Vagina (tissue), 2 donors: ENCODE measurements around the gene ARCN1. TPM values are rescaled to one million over a fixed set of nuclear protein-coding genes. Genes with fewer than 3 reads are reported as not detected.
A peak's percentile ranks its signal among the peaks of the same experiment; 100 is the strongest.

ENCODE experiments used
- DNase-seq, 2 donors: peaks; one replicate each; pipeline ENCODE4 v3.0.0-alpha.2; 2017; ENCODE audit errors: extremely low spot score in 2 of 2
- H3K27ac ChIP-seq: fragments of 200-600 bp; sonication (generic); one replicate; pipeline ENCODE4 v1.5.1; 2019
- H3K27me3 ChIP-seq: fragments of 200-600 bp; sonication (generic); one replicate; pipeline ENCODE4 v1.5.1; 2019
- H3K36me3 ChIP-seq, 2 donors: fragments of 200-600 bp; sonication (generic); one replicate each; pipeline ENCODE4 v1.5.1; 2017 to 2019
- H3K4me1 ChIP-seq: fragments of 200-600 bp; sonication (generic); one replicate; pipeline ENCODE4 v1.5.1; 2019
- H3K4me3 ChIP-seq, 2 donors: fragments of 200-600 bp; sonication (generic); 1 replicate in 1 of 2; 2 replicates in 1 of 2; pipeline ENCODE4 v1.5.1; 2016 to 2019
- H3K9me3 ChIP-seq: fragments of 200-600 bp; sonication (generic); one replicate; pipeline ENCODE4 v1.5.1; 2019
- POLR2A ChIP-seq, 2 donors: fragments of 450-650 bp; IDR thresholded peaks; one replicate each; pipeline ENCODE4 v1.6.1; 2017; ENCODE audit warnings: antibody characterized with exemption in 2 of 2, mild to moderate bottlenecking in 2 of 2, moderate library complexity in 2 of 2
- POLR2AphosphoS5 ChIP-seq, 2 donors: sonication (generic); formaldehyde crosslinking; IDR thresholded peaks; one replicate each; pipeline ENCODE4 v1.9.0; 2017; ENCODE audit warnings: antibody characterized with exemption in 2 of 2, mild to moderate bottlenecking in 2 of 2, low read depth in 1 of 2; ENCODE audit not compliant: insufficient read depth in 1 of 2
- intact Hi-C: fragments of 100-400 bp; cut with DNase I; formaldehyde crosslinking; loops from one replicate; pipeline ENCODE4 v1.15.1; 2023
- total RNA-seq: library from RNA; depleted of rRNA; stranded (reverse); fragments of >200 nt; gene quantifications from one replicate; pipeline ENCODE4 v1.2.3, GENCODE V29; 2016
- TF ChIP-seq, protein P1 (sequence below), 3 experiments: fragments of 450-650 bp in 2 of 3; fragments of 200-600 bp in 1 of 3; sonication (generic) in 1 of 3; IDR thresholded peaks; one replicate each; pipeline ENCODE4 v1.5.1; 2017 to 2019; ENCODE audit warnings: antibody characterized with exemption in 3 of 3, mild to moderate bottlenecking in 2 of 3, moderate library complexity in 2 of 3

ARCN1 gene
- total RNA-seq, 1 donor from 2014 or later = 78.6 TPM

DNA sequence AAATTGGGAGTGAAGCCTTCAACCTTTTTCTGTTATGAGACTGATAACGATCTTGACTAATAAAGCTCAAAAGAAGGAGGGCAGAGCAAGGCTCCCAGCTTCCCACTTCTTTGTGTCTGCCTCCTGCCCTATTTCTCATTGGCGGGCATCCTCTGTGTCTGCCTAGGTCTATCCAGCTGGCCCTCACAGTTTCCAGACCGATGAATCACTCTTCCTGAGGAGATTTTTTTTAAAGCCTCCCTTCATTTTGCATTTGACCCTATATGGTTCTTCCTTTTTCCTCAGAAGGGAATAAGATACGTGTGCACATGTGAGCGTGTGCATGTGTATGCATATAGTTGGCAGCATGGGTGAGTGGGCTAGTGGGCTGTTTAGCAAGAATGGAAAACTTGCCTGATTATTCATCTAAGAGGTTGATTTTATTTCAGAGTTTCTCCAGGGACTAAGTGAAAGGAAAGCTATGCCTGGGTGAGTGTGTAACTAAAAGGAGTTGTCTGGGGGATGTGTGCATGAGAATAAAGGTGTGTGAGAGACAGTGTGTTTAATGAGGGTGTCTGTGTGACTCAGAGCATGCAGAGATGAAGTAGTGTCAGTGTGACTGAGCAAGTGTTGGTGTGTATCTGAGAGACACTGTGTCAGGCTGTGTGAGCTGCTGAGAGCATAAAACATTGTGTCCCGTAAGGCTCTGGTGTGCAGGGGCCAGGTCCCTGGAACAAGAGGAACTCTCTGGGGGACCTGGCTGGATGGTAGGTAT is 47.4 kb downstream of the ARCN1 start:
- H3K27ac ChIP-seq = peak overlapping the region; percentile 90
- no peaks in the 10 kb centered on the region for H3K27me3 ChIP-seq
- intact Hi-C loops = no loop called here
- no peaks in the 10 kb centered on the region for H3K9me3 ChIP-seq
- H3K4me1 ChIP-seq = peaks cover 71% of the 10 kb centered on the region
- TF ChIP-seq POLR2AphosphoS5 (IDR thresholded peaks at IDR 0.05; ENCODE audit: insufficient read depth in 1 of 2, low read depth in 1 of 2) (peak in 1 of 2 donors; percentile 82), POLR2A (IDR thresholded peaks at IDR 0.05) (no peak)
- peaks cover 0 to 20% of the 10 kb centered on the region in 2 donors for H3K36me3 ChIP-seq
- no peak for DNase-seq
- no peak overlapping the region for H3K4me3 ChIP-seq

- Histone ChIP-seq H3K4me1 (peaks cover 81% of the 10 kb centered on the region), H3K27ac (peak overlapping the region; percentile 90), H3K27me3 (no peaks in the 10 kb centered on the region), H3K36me3 (peaks cover 0 to 23% of the 10 kb centered on the region in 2 donors), H3K9me3 (no peaks in the 10 kb centered on the region), H3K4me3 (peak overlapping the region; percentile 43 to 55)
- no peak for DNase-seq
- intact Hi-C loops = no loop called here
- TF ChIP-seq, protein P1, sequence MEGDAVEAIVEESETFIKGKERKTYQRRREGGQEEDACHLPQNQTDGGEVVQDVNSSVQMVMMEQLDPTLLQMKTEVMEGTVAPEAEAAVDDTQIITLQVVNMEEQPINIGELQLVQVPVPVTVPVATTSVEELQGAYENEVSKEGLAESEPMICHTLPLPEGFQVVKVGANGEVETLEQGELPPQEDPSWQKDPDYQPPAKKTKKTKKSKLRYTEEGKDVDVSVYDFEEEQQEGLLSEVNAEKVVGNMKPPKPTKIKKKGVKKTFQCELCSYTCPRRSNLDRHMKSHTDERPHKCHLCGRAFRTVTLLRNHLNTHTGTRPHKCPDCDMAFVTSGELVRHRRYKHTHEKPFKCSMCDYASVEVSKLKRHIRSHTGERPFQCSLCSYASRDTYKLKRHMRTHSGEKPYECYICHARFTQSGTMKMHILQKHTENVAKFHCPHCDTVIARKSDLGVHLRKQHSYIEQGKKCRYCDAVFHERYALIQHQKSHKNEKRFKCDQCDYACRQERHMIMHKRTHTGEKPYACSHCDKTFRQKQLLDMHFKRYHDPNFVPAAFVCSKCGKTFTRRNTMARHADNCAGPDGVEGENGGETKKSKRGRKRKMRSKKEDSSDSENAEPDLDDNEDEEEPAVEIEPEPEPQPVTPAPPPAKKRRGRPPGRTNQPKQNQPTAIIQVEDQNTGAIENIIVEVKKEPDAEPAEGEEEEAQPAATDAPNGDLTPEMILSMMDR (IDR thresholded peaks at IDR 0.05) = no peak
- TF ChIP-seq POLR2AphosphoS5 (IDR thresholded peaks at IDR 0.05; ENCODE audit: insufficient read depth in 1 of 2, low read depth in 1 of 2) = no peak
- no peak for TF ChIP-seq POLR2A (IDR thresholded peaks at IDR 0.05)
These were observed 48.4 kb downstream of the ARCN1 start for GRCh38 chr11:118620529-118621070.

DNA sequence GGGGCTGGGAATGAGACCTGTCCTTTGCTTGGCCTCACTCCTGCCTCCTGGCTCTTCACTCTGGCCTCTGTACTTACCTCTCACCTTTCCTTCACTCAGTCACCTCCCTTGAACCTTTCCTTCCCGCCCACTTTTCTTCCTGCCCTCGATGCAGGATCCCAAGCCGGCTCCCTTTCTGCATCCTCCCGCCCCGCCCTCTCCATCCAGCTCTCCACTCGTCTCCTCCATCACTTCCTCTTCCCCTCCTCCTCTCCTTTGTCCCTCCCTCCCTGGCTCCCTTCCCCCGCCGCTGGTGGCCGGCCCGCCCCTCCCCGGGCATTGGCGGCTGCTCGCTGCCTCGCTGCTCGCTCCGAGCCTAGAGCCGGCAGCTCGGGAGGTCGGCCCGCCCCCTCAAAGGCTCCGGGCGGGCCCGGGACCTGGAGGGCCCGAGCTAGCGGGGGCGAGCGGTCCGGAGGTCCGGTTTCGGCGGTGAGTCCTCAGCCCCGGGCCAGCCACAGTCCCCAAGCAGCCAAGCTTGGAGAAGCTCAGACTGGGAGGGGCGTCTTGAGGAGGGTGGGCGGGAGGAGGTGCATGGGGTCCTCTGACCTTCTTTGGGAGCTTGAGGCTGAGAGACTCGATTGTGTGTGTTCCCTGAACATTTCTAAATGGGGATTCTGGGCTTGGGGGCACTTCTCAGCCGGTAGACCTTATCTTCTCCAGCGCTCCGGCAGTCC is 49.0 kb downstream of the ARCN1 start:
- Histone ChIP-seq H3K36me3 (peaks cover 0 to 23% of the 10 kb centered on the region in 2 donors), H3K4me1 (peaks cover 81% of the 10 kb centered on the region), H3K9me3 (no peaks in the 10 kb centered on the region), H3K27me3 (no peaks in the 10 kb centered on the region), H3K27ac (peak overlapping the region; percentile 90), H3K4me3 (peak overlapping the region; percentile 43 to 55)
- no peak for DNase-seq
- intact Hi-C loops = no loop called here
- TF ChIP-seq, protein P1 (IDR thresholded peaks at IDR 0.05) = no peak
- TF ChIP-seq POLR2AphosphoS5 (IDR thresholded peaks at IDR 0.05; ENCODE audit: insufficient read depth in 1 of 2, low read depth in 1 of 2) = peak in 1 of 2 donors; percentile 40
- TF ChIP-seq POLR2A (IDR thresholded peaks at IDR 0.05) = no peak

- Histone ChIP-seq H3K4me3 (peak overlapping the region; percentile 43 to 55), H3K9me3 (no peaks in the 10 kb centered on the region), H3K4me1 (peaks cover 78% of the 10 kb centered on the region), H3K36me3 (peaks cover 0 to 21% of the 10 kb centered on the region in 2 donors), H3K27me3 (no peaks in the 10 kb centered on the region), H3K27ac (peak overlapping the region; percentile 90)
- no peak for DNase-seq
- TF ChIP-seq, protein P1 (IDR thresholded peaks at IDR 0.05) = no peak
- TF ChIP-seq POLR2AphosphoS5 (IDR thresholded peaks at IDR 0.05; ENCODE audit: insufficient read depth in 1 of 2, low read depth in 1 of 2) (no peak), POLR2A (IDR thresholded peaks at IDR 0.05) (no peak)
- intact Hi-C loops = no loop called here
These were observed 49.7 kb downstream of the ARCN1 start for GRCh38 chr11:118621784-118622375.
